PC-3 (cell line): ENCODE measurements around the gene MORC1. TPM values are rescaled to one million over a fixed set of nuclear protein-coding genes. Genes with fewer than 3 reads are reported as not detected.

Experiments
- ATAC-seq: fragments of 200-7000 bp; cut with Tn5 transposase; 2 replicates; pipeline ENCODE4 v1.9.1; 2020; ENCODE audit warnings: mild to moderate bottlenecking, moderate library complexity
- BruUV-seq: library from RNA; stranded (reverse); fragments of 400-500 nt; replicated peaks from 2 replicates; lab custom pipeline; 2021; lab: Mats Ljungman, UMichigan
- CTCF ChIA-PET: fragments of 300-600 bp; sonication (Branson Sonifier 250); formaldehyde crosslinking; loops from one replicate; lab custom pipeline; 2022; ENCODE audit warnings: antibody characterized with exemption; lab: Charles Lee
- POLR2A ChIA-PET: fragments of 300-600 bp; sonication (Branson Sonifier 250); formaldehyde crosslinking; loops from one replicate; lab custom pipeline; 2022; ENCODE audit warnings: antibody characterized with exemption; ENCODE audit not compliant: unreplicated experiment; lab: Charles Lee
- DNase-seq: peaks from one replicate; pipeline ENCODE4 v3.0.0-alpha.2; 2015
- H2AFZ ChIP-seq: fragments of 300-600 bp; sonication (generic); 2 replicates; pipeline ENCODE4 v1.6.0; 2016; ENCODE audit warnings: antibody characterized with exemption, low read length
- H3F3A ChIP-seq: fragments of 300-600 bp; sonication (generic); one replicate; pipeline ENCODE4 v1.6.0; 2017; ENCODE audit warnings: antibody characterized with exemption, low read length, control low read depth, mild to moderate bottlenecking; ENCODE audit not compliant: unreplicated experiment
- H3K27ac ChIP-seq: fragments of 300-600 bp; sonication (generic); 2 replicates; pipeline ENCODE4 v1.5.1; 2016; ENCODE audit warnings: mild to moderate bottlenecking, low read length
- H3K27me3 ChIP-seq: fragments of 300-600 bp; sonication (generic); 2 replicates; pipeline ENCODE4 v1.6.1; 2016; ENCODE audit warnings: low read length, mixed read lengths
- H3K36me3 ChIP-seq: fragments of 300-600 bp; sonication (generic); 2 replicates; pipeline ENCODE4 v1.6.1; 2016; ENCODE audit warnings: low read depth, mixed run types, low read length, mixed read lengths
- H3K4me1 ChIP-seq: fragments of 300-600 bp; sonication (generic); 2 replicates; pipeline ENCODE4 v1.5.1; 2016; ENCODE audit warnings: low read length; ENCODE audit not compliant: insufficient read depth
- H3K4me2 ChIP-seq: fragments of 300-600 bp; sonication (generic); 2 replicates; pipeline ENCODE4 v1.6.0; 2016; ENCODE audit warnings: low read length
- H3K4me3 ChIP-seq: fragments of 300-600 bp; sonication (generic); 2 replicates; pipeline ENCODE4 v1.5.1; 2016; ENCODE audit warnings: mild to moderate bottlenecking, low read length, mixed read lengths
- H3K79me2 ChIP-seq: fragments of 300-600 bp; sonication (generic); 2 replicates; pipeline ENCODE4 v1.6.1; 2017; ENCODE audit warnings: low read length, mixed read lengths
- H3K9ac ChIP-seq: fragments of 300-600 bp; sonication (generic); 2 replicates; pipeline ENCODE4 v1.6.0; 2016; ENCODE audit warnings: mild to moderate bottlenecking, low read length
- H3K9me2 ChIP-seq: fragments of 300-600 bp; sonication (generic); replicated peaks from 2 replicates; pipeline ENCODE4 v1.6.1; 2016; ENCODE audit warnings: mixed run types, low read length, mixed read lengths
- H3K9me3 ChIP-seq: fragments of 300-600 bp; sonication (generic); 2 replicates; pipeline ENCODE4 v1.6.1; 2016; ENCODE audit warnings: low read length, mixed read lengths
- H4K20me1 ChIP-seq: fragments of 300-600 bp; sonication (generic); 2 replicates; pipeline ENCODE4 v1.6.1; 2016; ENCODE audit warnings: low read length, mixed read lengths
- CTCF ChIP-seq: fragments of 300-600 bp; sonication (generic); conservative IDR thresholded peaks from 2 replicates; pipeline ENCODE4 v1.5.1; 2017; ENCODE audit warnings: antibody characterized with exemption, low read depth, mild to moderate bottlenecking, low read length
- EZH2 ChIP-seq: fragments of 300-600 bp; sonication (generic); IDR thresholded peaks from one replicate; pipeline ENCODE4 v1.6.1; 2017; ENCODE audit warnings: antibody characterized with exemption, mild to moderate bottlenecking, low read length; ENCODE audit not compliant: unreplicated experiment
- EZH2phosphoT487 ChIP-seq: fragments of 300-600 bp; sonication (generic); IDR thresholded peaks from 2 replicates; pipeline ENCODE4 v1.6.1; 2018; ENCODE audit warnings: mild to moderate bottlenecking, antibody characterized with exemption, low read length, borderline replicate concordance
- intact Hi-C: fragments of 100-400 bp; cut with micrococcal nuclease; formaldehyde crosslinking; loops from 2 replicates; pipeline ENCODE4 v1.9.0; 2023
- total RNA-seq: library from RNA; depleted of rRNA; stranded (reverse); fragments of >200 nt; gene quantifications from 2 replicates; pipeline ENCODE4 v1.2.3, GENCODE V29; 2014

MORC1 gene
- total RNA-seq, 1 experiment from 2014 or later = not detected

GRCh38 chr3:109073116-109073515 is 44.8 kb downstream of the MORC1 start:
- Histone ChIP-seq H3K36me3 (no peaks in the 10 kb centered on the region), H3K9me2 (no peaks in the 10 kb centered on the region), H4K20me1 (no peaks in the 10 kb centered on the region), H3F3A (no peaks in the 10 kb centered on the region), H3K4me3 (no peak overlapping the region), H3K27ac (no peak overlapping the region), H2AFZ (no peak overlapping the region), H3K27me3 (peaks cover 48% of the 10 kb centered on the region), H3K9me3 (no peaks in the 10 kb centered on the region), H3K79me2 (no peaks in the 10 kb centered on the region), H3K9ac (no peak overlapping the region), H3K4me1 (no peaks in the 10 kb centered on the region), H3K4me2 (no peak overlapping the region)
- DNase-seq = no peak
- ChIA-PET POLR2A (no interaction called here), CTCF (no interaction called here)
- TF ChIP-seq CTCF (no peak), EZH2 (no peak), EZH2phosphoT487 (no peak)
- no peak for ATAC-seq
- intact Hi-C loops = no loop called here
- no TSS peak for BruUV-seq

GRCh38 chr3:109072194-109072593 is 45.7 kb downstream of the MORC1 start:
- intact Hi-C loops = no loop called here
- no peak overlapping the region for H3K9ac ChIP-seq
- H3K9me3 ChIP-seq = no peaks in the 10 kb centered on the region
- no peaks in the 10 kb centered on the region for H3K4me1 ChIP-seq
- ChIA-PET CTCF (interaction anchor here (1.9 kb wide), 1 partner anchor 49 kb away, joined by 4 read pairs; no protein-coding TSS in a partner anchor), POLR2A (no interaction called here)
- H4K20me1 ChIP-seq = no peaks in the 10 kb centered on the region
- TF ChIP-seq EZH2 = no peak
- TF ChIP-seq CTCF = no peak
- TF ChIP-seq EZH2phosphoT487 = no peak
- no peaks in the 10 kb centered on the region for H3F3A ChIP-seq
- H3K27ac ChIP-seq = no peak overlapping the region
- ATAC-seq (no peak), DNase-seq (no peak)
- H3K36me3 ChIP-seq = no peaks in the 10 kb centered on the region
- H3K4me2 ChIP-seq = no peak overlapping the region
- no peak overlapping the region for H2AFZ ChIP-seq
- BruUV-seq = no TSS peak
- peaks cover 48% of the 10 kb centered on the region for H3K27me3 ChIP-seq
- H3K4me3 ChIP-seq = no peak overlapping the region
- H3K79me2 ChIP-seq = no peaks in the 10 kb centered on the region
- H3K9me2 ChIP-seq = no peaks in the 10 kb centered on the region

GRCh38 chr3:109071350-109072142 is 46.4 kb downstream of the MORC1 start:
- no peaks in the 10 kb centered on the region for H3K4me1 ChIP-seq
- DNase-seq = peak; percentile 12
- no TSS peak for BruUV-seq
- no peaks in the 10 kb centered on the region for H3K79me2 ChIP-seq
- intact Hi-C loops = no loop called here
- no peak overlapping the region for H3K4me2 ChIP-seq
- H3K27ac ChIP-seq = no peak overlapping the region
- ChIA-PET CTCF (interaction anchor here (1.9 kb wide), 1 partner anchor 48 kb away, joined by 4 read pairs; no protein-coding TSS in a partner anchor), POLR2A (no interaction called here)
- no peak; the same call in none of the 2 replicates for ATAC-seq
- no peak overlapping the region for H3K9ac ChIP-seq
- H3K27me3 ChIP-seq = peaks cover 52% of the 10 kb centered on the region
- H3K9me3 ChIP-seq = no peaks in the 10 kb centered on the region
- TF ChIP-seq EZH2phosphoT487 (no peak), CTCF (peak; percentile 22; the same call in 1 of the 2 replicates), EZH2 (no peak)
- H3F3A ChIP-seq = no peaks in the 10 kb centered on the region
- H4K20me1 ChIP-seq = no peaks in the 10 kb centered on the region
- H2AFZ ChIP-seq = no peak overlapping the region
- no peaks in the 10 kb centered on the region for H3K9me2 ChIP-seq
- no peak overlapping the region for H3K4me3 ChIP-seq
- H3K36me3 ChIP-seq = no peaks in the 10 kb centered on the region
